GM21515 (cell line): Measurements from ENCODE around the gene SMG5.

Experiments used
- ATAC-seq: cut with Tn5 transposase; IDR thresholded peaks from one replicate; pipeline ENCODE4 v1.9.1; 2021; ENCODE audit not compliant: unreplicated experiment

Gene SMG5

GRCh38 chr1:156283521-156283920, 896 bp upstream of the SMG5 start:
- no peak for ATAC-seq

DNA sequence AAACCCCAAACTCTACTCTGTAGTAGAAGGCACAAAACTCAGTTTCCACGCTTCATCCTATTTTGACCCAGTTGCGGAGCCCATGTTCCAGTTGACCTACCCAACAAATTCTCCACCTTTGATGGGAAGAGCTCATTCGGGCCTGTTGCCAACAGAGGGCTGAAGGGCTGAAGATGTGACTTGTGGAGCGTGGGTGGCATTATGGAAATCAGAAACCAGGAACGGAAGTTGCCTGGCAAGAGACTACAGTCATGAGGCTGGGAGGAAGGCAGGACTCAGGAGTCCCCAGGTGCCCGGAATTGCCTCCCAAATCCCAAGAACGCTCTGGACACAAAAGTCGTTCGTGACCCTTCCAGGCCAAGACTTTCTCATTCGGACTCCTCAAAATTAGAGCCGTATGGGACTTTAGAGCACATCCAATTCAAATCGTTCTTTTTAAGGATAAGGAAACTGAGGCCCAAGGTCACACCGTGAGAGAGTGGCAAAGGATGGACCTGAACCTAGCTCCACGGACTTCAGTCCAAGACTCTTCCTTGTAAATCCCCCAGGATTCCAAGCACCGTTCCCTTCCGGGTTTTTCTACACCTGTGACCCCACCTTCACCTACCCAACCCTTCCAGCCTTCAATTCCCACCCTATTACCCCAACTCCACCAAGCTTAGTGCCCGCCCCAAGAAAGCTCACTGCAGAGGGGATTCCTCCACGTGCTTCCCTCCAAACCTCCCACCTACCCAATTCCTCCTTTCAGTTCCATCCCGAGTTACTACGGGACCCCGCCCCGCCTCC, 739 bp downstream of the SMG5 start:
- peak; percentile 7 for ATAC-seq

- no peak for ATAC-seq
Measured at GRCh38 chr1:156281281-156281680, 1.3 kb downstream of the SMG5 start.

GRCh38 chr1:156279837-156280236, 2.8 kb downstream of the SMG5 start:
- no peak for ATAC-seq

GRCh38 chr1:156276966-156277381, 5.7 kb downstream of the SMG5 start:
- ATAC-seq, result no peak

DNA sequence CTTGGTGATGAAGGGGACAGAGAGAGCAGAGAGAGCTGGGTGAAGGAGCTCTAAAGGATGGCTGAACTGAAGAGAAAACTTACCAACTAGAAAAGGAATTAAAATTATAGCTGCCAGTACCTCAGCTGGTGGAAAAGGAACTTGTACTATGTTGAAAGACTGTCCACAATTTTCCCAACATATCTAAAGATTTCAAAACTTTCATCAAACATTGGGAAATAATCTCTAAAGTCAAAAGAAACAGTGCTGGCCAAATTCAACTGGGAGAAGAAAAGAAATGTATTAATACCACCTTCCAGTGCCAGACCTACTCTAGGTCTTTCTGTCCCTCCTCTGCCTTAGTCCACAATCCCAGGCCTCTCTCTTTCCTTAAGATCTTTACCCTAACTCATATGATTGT, 6.1 kb downstream of the SMG5 start:
- ATAC-seq, result no peak

GRCh38 chr1:156270314-156270713, 12.3 kb downstream of the SMG5 start:
- no peak for ATAC-seq

DNA sequence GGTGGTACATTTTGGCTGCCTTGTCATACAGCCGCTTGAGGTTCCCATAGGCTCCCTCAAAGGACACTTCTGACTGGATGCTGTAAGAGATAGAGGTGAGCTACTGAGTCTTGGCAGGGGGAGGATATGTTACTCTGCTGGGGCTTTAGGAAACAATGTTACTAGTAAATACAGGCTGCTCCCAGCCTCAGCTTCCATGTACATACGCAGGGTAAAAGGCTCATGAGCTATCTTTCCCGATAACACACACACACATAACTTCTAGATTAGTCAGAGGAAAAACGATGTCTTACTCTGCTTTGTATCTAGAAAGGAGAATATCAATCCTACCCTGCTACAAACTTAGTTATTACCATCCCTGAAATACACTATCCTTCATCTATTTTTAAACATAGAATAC, 14.3 kb downstream of the SMG5 start:
- no peak for ATAC-seq

DNA sequence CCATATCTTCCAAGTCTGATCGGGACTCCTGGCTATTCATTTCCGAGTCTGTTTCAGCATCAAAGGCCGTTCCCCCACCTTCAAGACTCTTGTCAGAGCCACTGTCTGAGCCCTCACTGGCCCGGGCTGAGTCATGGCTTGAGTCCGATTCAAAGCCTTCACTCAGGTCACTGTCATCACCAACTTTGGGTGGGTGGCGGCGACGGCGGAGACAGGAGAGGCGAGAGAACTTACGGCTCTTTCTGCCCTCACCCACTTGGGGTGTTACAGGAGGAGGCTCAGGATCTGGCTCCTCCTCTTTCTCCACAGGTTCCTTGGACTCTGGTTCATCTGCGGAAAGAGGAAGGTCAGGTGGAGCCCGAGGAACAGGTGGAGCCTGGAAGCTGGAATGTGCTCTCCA, 16.6 kb downstream of the SMG5 start:
- ATAC-seq, result no peak

- no peak for ATAC-seq
Measured at GRCh38 chr1:156263288-156263655, 19.4 kb downstream of the SMG5 start.

DNA sequence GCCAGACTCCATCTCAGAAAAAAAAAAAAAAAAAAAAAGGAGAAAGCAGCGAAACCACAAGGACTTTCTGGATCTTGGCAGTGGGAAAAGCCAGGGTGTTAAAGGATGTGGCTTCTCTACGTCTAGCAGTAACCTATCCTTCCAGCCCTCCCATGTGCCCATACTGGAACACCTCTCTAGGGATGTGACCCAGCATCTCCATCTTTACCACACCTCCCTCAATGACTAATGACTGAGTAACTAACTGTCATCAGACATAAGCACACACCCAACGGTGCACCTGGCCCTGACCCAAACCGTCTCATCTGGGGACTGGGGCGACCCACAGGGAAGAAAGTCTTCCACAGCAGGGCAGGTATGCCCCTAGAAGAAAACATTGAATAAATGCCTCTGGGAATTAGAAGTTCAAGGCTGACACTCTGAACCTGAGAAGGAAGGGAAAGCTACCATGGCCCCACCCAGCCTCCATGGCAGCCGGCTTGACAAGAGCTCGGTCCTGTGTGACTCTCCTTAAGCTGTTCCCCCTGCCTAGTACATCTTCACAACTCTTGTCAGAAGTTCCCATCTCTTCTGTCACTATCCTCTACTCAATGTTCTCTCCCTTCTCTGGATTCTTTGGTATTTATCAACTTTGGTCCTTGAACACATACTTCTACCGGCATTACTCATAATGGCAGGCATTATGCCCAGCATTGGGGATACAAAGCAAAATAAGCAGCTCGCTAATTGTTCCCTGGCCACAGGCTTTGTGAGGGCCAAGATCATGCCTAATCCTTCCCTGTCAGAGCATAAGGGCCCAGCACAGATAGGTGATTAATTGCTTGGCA, 20.0 kb downstream of the SMG5 start:
- ATAC-seq, result no peak

DNA sequence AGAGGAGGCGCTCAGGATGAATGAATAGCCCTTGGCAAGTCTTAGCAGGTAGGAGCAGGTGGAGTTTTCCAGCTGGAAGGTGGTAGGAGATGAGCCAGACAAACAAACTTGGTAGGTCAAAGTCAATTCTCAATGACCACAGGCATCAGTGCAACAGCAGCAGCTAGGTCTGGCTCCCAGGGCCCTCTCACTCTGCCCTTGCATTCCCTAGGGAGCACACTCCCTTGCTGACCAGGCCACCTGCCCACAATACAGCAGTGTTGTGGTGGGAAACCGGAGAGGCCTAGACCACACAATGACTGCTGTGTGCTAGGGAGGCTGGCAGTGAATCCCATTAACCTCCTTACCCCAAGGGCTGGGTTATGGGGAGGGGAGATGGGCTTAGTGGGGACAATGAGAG, 21.7 kb downstream of the SMG5 start:
- no peak for ATAC-seq

GRCh38 chr1:156259805-156260204, 22.8 kb downstream of the SMG5 start:
- ATAC-seq, result no peak

DNA sequence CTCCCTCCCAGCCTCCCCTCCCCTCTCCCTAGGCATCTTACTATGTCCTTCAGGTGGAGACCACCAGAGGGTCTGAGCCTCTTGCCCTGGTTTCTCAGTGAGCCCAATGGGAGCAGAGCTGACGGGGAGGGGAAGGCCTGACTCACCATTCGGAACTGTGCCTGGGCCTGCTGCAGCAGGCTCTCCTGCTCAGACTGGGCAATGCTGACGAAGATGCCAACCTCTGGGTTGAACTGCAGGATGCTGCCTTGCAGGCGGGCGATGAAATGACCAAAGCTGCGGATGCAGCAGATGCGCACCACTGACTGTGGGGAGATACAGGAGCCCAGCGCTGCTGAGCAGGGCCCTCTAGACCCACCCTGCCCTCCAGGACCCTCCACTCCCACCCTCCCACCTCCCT, 23.8 kb downstream of the SMG5 start:
- no peak for ATAC-seq

- no peak for ATAC-seq
Measured at GRCh38 chr1:156257711-156258110, 24.9 kb downstream of the SMG5 start.

GRCh38 chr1:156253634-156254033, 29.0 kb downstream of the SMG5 start:
- ATAC-seq, result no peak

DNA sequence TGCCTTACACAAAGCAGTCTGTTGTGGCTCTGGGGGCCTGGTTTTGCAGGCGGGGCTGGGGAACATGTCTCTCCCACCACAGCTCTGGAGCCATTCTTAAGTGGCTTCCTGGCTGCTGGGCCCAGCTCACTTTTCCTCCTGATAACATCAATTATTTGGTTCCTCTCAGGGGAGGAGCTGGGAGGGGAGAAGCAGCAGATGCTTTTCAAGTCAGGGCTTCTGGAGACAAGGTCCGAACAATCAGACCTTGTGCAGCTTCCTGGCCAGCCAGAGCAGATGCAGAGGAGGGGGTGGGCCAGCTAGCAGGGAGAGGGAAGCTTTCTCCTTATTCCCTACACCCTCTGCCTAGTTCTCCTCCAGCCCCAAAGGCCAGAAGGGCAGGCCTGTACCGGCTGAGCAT, 31.1 kb downstream of the SMG5 start:
- ATAC-seq, result no peak

DNA sequence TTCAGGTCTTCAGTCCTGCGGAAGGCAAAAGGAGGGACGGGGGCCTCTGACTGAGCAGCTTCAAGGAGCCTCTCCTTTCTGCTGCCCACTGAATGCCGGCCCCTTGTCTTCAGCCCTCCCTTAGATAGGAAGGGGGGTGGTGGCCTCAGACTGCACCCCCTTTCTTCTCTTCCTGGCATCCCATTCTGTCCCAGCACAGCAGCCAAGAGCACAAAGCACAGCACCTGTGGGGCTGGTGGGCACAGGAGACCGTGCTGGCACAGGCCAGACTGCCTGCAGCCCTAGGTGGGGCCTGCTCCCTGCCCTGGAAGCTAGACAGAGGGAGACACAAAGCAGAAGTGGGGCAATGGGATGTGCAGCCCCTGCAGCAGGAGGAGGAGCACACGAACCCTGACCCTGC, 33.0 kb downstream of the SMG5 start:
- ATAC-seq, result no peak

GRCh38 chr1:156248323-156248683, 34.3 kb downstream of the SMG5 start:
- no peak for ATAC-seq

DNA sequence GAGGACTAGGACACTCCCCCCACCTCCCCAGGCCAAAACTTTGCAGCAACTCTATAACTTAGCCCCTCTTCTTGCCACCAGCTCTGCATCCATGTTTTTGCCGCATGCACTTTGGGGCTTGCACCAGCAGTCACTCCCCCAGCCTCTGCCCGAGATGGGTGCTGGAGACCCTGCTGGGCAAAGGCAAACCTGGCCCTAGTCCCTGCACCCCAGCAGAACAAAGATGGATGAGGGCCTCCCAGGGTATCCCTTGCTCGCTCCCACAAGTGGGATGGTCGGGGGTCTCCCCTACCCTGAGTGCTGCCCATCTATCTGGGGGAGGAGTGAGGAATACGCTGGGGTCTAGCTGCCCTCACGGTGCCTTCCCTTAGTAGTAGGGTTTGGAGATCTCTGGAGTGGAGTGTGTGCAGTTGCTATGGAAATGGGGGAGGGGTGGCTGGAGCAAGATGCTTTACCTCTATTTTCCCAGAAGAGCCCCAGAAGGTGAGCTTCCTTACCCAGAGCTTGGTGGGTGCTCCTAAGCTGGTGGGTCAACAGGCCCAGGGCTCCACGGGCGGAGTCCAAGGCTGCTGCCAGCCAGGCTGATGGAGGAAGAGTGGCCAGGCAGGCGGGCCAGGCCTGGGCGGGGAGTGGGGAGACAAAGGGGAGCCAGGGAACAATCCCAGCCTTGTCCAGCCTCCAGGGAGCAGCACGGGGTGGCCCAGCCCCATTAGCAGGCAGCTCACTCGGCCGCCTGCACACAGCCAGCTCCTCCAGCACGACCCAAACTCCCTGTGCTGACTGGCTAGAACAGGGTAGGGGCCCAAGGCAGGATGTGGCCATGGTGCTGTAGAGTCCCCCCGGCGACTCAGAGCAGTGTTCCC, 34.9 kb downstream of the SMG5 start, which contains the start of gene PAQR6:
TSS of gene PAQR6 (minus strand) at position 597 of the 863 bp plus-strand sequence. CDS start 1,325 bp downstream, outside the sequence.
- no peak for ATAC-seq

DNA sequence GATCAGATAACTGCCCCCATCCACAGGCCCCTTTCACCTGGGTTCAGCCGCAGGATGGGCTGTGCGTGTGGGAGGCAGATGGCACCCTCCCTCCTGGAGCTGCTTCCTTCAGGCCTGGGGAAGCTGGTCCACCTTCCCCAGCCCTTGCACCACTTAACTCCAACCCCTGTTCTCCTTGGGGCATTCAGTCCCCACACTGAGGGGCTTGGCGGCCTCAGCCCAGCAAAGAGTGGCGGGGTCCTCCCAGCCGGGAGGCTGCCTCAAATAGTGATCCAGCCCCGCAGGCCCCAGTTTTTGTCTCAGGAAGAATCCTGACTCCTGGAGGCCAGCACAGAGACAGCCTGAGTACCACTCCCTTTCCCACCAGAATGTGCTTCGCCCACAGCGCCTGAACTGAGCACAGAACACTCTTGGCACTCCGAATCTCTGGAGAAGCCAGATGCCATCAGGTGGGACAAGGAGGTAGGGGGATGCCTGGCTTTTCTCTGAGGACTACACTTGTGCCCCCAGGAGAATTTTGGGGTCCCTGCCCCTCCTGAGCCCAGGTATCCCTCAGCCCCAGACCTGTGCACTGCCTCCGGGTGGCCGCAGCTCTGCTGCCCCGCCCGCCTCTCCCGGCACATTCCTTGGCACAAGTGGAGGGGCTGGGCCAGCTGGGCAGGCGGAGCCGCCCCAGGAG, 35.7 kb downstream of the SMG5 start:
- ATAC-seq, result no peak
